K562 (cell line): Measurements from ENCODE around the gene TRANK1. TPM values are rescaled to one million over a fixed set of nuclear protein-coding genes. Genes with fewer than 3 reads are reported as not detected.

Experiments
- GABPB2 ChIP-seq: fragments of 250-450 bp; sonication (Bioruptor Pico); conservative IDR thresholded peaks from 2 replicates; pipeline ENCODE4 v1.5.1; 2021; ENCODE audit warnings: mild to moderate bottlenecking
- HMGXB4 ChIP-seq: sonication (generic); formaldehyde crosslinking; IDR thresholded peaks from 2 replicates; pipeline ENCODE4 v1.8.1; 2023; ENCODE audit warnings: mild to moderate bottlenecking, missing genetic modification reagents
- JUN ChIP-seq, 2 experiments: sonication (generic) in 1 of 2; formaldehyde crosslinking in 1 of 2; IDR thresholded peaks; 2 replicates each; pipeline versions ENCODE4 v1.6.1 to v1.8.0; 2012 to 2022; ENCODE audit warnings: borderline replicate concordance in 2 of 2, mild to moderate bottlenecking in 2 of 2, improper control_type of control experiment in 1 of 2, low read depth in 1 of 2, low read length in 1 of 2, missing genetic modification reagents in 1 of 2
- JUNB ChIP-seq: fragments of 450-650 bp; formaldehyde crosslinking; conservative IDR thresholded peaks from 2 replicates; pipeline ENCODE4 v1.4.0; 2020; ENCODE audit warnings: mild to moderate bottlenecking
- KLF1 ChIP-seq: fragments of 450-650 bp; IDR thresholded peaks from 2 replicates; pipeline ENCODE4 v1.6.1; 2016; ENCODE audit warnings: missing genetic modification characterization, missing compliant biosample characterization
- KLF16 ChIP-seq: IDR thresholded peaks from 2 replicates; pipeline ENCODE4 v1.6.1; 2016; ENCODE audit warnings: antibody characterized with exemption
- MED1 ChIP-seq: sonication (generic); formaldehyde crosslinking; IDR thresholded peaks from 2 replicates; pipeline ENCODE4 v1.8.1; 2023; ENCODE audit warnings: missing genetic modification reagents, borderline replicate concordance
- MEF2A ChIP-seq: IDR thresholded peaks from 2 replicates; pipeline ENCODE4 v1.6.1; 2011; ENCODE audit warnings: low read depth, mild to moderate bottlenecking, low read length, moderate library complexity; ENCODE audit not compliant: control insufficient read depth
- PCBP2 ChIP-seq: fragments of 200-400 bp; formaldehyde crosslinking; IDR thresholded peaks from 2 replicates; pipeline ENCODE4 v1.6.1; 2018; ENCODE audit warnings: low read length, low read depth, mild to moderate bottlenecking, moderate library complexity; ENCODE audit not compliant: poor library complexity, severe bottlenecking
- PTTG1 ChIP-seq: fragments of 450-650 bp; IDR thresholded peaks from 2 replicates; pipeline ENCODE4 v1.6.1; 2016; ENCODE audit warnings: low read depth, mild to moderate bottlenecking, missing genetic modification characterization, missing compliant biosample characterization
- U2AF1 ChIP-seq: fragments of 200-400 bp; formaldehyde crosslinking; optimal IDR thresholded peaks from 2 replicates; pipeline ENCODE3; 2017; ENCODE audit warnings: mild to moderate bottlenecking, low read depth, low read length, moderate library complexity
- ZC3H11A ChIP-seq: IDR thresholded peaks from 2 replicates; pipeline ENCODE4 v1.6.1; 2012; ENCODE audit warnings: low read depth, low read length, improper control_type of control experiment
- ZNF232 ChIP-seq: sonication (generic); formaldehyde crosslinking; IDR thresholded peaks from 2 replicates; pipeline ENCODE4 v1.8.0; 2022; ENCODE audit warnings: mild to moderate bottlenecking, missing genetic modification reagents
- ZNF699 ChIP-seq: fragments of 250-450 bp; sonication (Bioruptor Pico); IDR thresholded peaks from 2 replicates; pipeline ENCODE4 v1.8.0; 2021; ENCODE audit warnings: mild to moderate bottlenecking, moderate library complexity; ENCODE audit not compliant: insufficient replicate concordance
- polyA plus RNA-seq, 8 experiments: library from polyadenylated mRNA; depleted of rRNA in 4 of 8; stranded (reverse) in 5 of 8; unstranded in 3 of 8; fragments of >200 nt; fragmentation: Nextera tagmentation in 2 of 8; fragmentation: Illumina TruSeq in 1 of 8; extraction: Ambion mirVana in 2 of 8; extraction: Trizol in 1 of 8; gene quantifications; 2 replicates each; pipeline versions ENCODE4 v1.2.1 to v1.2.3, GENCODE V29; 2011 to 2014; ENCODE audit warnings: inconsistent platforms in 1 of 8, missing spikeins in 1 of 8
- total RNA-seq, 7 experiments: library from RNA; depleted of rRNA in 6 of 7; stranded (reverse); fragments of >200 nt in 6 of 7; fragmentation: Illumina TruSeq in 2 of 7; extraction: Trizol in 2 of 7; gene quantifications; 2 replicates each; pipeline versions ENCODE4 v1.2.1 to v1.2.3, GENCODE V29; 2011 to 2021; ENCODE audit warnings: low replicate concordance in 1 of 7
- TF ChIP-seq, protein P1 (sequence below), 2 experiments: fragments of 450-650 bp; IDR thresholded peaks; 2 replicates each; pipeline ENCODE4 v1.6.1; 2018; ENCODE audit warnings: mild to moderate bottlenecking in 2 of 2, low read depth in 1 of 2; ENCODE audit not compliant: partially characterized antibody in 2 of 2
- TF ChIP-seq, protein P2 (sequence below), 2 experiments: IDR thresholded peaks in 1 of 2; conservative IDR thresholded peaks in 1 of 2; 2 replicates each; pipeline ENCODE4 v1.6.1; 2016; ENCODE audit warnings: low read depth in 2 of 2, mild to moderate bottlenecking in 1 of 2, missing compliant biosample characterization in 1 of 2, missing genetic modification characterization in 1 of 2, moderate library complexity in 1 of 2
- TF ChIP-seq, protein P3 (sequence below): IDR thresholded peaks from 2 replicates; pipeline ENCODE4 v1.6.1; 2014; ENCODE audit warnings: antibody characterized with exemption

TRANK1 gene
- total and polyA plus RNA-seq, 9 of the 15 experiments (the other 6 are each of a cell fraction or from before 2014, with no cell fraction given), result 0.41 to 5.3 (median 2.1) TPM

DNA sequence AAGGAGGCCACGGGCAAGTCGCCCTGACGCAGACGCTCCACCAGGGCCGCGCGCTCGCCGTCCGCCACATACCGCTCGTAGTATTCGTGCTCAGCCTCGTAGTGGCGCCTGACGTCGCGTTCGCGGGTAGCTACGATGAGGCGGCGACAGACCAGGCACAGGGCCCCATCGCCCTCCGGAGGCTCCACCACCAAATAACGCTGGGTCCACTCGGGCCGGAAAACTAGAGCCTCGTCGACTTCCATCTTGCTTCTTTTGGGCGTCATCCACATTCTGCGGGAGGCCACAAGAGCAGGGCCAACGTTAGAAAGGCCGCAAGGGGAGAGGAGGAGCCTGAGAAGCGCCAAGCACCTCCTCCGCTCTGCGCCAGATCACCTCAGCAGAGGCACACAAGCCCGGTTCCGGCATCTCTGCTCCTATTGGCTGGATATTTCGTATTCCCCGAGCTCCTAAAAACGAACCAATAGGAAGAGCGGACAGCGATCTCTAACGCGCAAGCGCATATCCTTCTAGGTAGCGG is 48.0 kb upstream of the TRANK1 start, which contains the start of gene EPM2AIP1 (continued):
- TF ChIP-seq HMGXB4 (CRISPR knock-in tag), result peak; percentile 97
- TF ChIP-seq, protein P1, sequence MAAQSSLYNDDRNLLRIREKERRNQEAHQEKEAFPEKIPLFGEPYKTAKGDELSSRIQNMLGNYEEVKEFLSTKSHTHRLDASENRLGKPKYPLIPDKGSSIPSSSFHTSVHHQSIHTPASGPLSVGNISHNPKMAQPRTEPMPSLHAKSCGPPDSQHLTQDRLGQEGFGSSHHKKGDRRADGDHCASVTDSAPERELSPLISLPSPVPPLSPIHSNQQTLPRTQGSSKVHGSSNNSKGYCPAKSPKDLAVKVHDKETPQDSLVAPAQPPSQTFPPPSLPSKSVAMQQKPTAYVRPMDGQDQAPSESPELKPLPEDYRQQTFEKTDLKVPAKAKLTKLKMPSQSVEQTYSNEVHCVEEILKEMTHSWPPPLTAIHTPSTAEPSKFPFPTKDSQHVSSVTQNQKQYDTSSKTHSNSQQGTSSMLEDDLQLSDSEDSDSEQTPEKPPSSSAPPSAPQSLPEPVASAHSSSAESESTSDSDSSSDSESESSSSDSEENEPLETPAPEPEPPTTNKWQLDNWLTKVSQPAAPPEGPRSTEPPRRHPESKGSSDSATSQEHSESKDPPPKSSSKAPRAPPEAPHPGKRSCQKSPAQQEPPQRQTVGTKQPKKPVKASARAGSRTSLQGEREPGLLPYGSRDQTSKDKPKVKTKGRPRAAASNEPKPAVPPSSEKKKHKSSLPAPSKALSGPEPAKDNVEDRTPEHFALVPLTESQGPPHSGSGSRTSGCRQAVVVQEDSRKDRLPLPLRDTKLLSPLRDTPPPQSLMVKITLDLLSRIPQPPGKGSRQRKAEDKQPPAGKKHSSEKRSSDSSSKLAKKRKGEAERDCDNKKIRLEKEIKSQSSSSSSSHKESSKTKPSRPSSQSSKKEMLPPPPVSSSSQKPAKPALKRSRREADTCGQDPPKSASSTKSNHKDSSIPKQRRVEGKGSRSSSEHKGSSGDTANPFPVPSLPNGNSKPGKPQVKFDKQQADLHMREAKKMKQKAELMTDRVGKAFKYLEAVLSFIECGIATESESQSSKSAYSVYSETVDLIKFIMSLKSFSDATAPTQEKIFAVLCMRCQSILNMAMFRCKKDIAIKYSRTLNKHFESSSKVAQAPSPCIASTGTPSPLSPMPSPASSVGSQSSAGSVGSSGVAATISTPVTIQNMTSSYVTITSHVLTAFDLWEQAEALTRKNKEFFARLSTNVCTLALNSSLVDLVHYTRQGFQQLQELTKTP (IDR thresholded peaks at IDR 0.05; ENCODE audit: low read depth in 1 of 2, partially characterized antibody in 2 of 2), result peak in 1 of 2 experiments; percentile 67
- TF ChIP-seq PTTG1 (tag), result no peak
- no peak for TF ChIP-seq KLF16
- TF ChIP-seq, protein P2, sequence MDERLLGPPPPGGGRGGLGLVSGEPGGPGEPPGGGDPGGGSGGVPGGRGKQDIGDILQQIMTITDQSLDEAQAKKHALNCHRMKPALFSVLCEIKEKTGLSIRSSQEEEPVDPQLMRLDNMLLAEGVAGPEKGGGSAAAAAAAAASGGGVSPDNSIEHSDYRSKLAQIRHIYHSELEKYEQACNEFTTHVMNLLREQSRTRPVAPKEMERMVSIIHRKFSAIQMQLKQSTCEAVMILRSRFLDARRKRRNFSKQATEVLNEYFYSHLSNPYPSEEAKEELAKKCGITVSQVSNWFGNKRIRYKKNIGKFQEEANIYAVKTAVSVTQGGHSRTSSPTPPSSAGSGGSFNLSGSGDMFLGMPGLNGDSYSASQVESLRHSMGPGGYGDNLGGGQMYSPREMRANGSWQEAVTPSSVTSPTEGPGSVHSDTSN (CRISPR knock-in tag; IDR thresholded peaks at IDR 0.05; ENCODE audit: low read depth), result no peak
- TF ChIP-seq, protein P2 (tag; conservative IDR thresholded peaks at IDR 0.05; ENCODE audit: low read depth), result no peak
- peak; percentile 91 for TF ChIP-seq ZNF232 (CRISPR knock-in tag)
- TF ChIP-seq PCBP2, result no peak
- TF ChIP-seq ZC3H11A, result no peak
- TF ChIP-seq, protein P3, sequence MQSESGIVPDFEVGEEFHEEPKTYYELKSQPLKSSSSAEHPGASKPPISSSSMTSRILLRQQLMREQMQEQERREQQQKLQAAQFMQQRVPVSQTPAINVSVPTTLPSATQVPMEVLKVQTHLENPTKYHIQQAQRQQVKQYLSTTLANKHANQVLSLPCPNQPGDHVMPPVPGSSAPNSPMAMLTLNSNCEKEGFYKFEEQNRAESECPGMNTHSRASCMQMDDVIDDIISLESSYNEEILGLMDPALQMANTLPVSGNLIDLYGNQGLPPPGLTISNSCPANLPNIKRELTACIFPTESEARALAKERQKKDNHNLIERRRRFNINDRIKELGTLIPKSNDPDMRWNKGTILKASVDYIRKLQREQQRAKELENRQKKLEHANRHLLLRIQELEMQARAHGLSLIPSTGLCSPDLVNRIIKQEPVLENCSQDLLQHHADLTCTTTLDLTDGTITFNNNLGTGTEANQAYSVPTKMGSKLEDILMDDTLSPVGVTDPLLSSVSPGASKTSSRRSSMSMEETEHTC, result no peak
- TF ChIP-seq KLF1 (tag), result no peak
- TF ChIP-seq MED1 (CRISPR knock-in tag), result no peak
- no peak for TF ChIP-seq JUN (IDR thresholded peaks at IDR 0.05; ENCODE audit: borderline replicate concordance, low read depth, low read length)
- no peak for TF ChIP-seq JUN (CRISPR knock-in tag; IDR thresholded peaks at IDR 0.05; ENCODE audit: borderline replicate concordance)
- TF ChIP-seq JUNB, result 0 out of 2 replicates have a peak, but pooled peaks have one; percentile 26
- TF ChIP-seq U2AF1, result no peak
- no peak for TF ChIP-seq MEF2A
- no peak; the same call in 1 of the 2 replicates for TF ChIP-seq GABPB2 (CRISPR knock-in tag)
- no peak for TF ChIP-seq ZNF699 (CRISPR knock-in tag)
